CD14-positive monocyte (primary cell): ENCODE measurements around the gene WDSUB1. TPM values are rescaled to one million over a fixed set of nuclear protein-coding genes. Genes with fewer than 3 reads are reported as not detected.

Experiments
- DNase-seq, 3 donors: peaks; one replicate each; pipeline ENCODE4 v3.0.0-alpha.2; 2011 to 2022
- H2AFZ ChIP-seq: 2 replicates; pipeline ENCODE4 v1.6.0; 2012; ENCODE audit warnings: mild to moderate bottlenecking, low read depth, low read length, inconsistent platforms; ENCODE audit not compliant: insufficient read depth, poor library complexity, severe bottlenecking
- H3K27ac ChIP-seq, 2 donors: 1 replicate in 1 of 2; 2 replicates in 1 of 2; pipeline ENCODE4 v1.5.1; 2012 to 2013; ENCODE audit warnings: low read length in 2 of 2, control low read depth in 1 of 2, inconsistent platforms in 1 of 2, low read depth in 1 of 2, mild to moderate bottlenecking in 1 of 2
- H3K27me3 ChIP-seq, 2 donors: one replicate each; pipeline versions ENCODE4 v1.6.0 to v1.6.1; 2011 to 2013; ENCODE audit warnings: low read length in 2 of 2; ENCODE audit not compliant: control insufficient read depth in 2 of 2, insufficient read depth in 2 of 2
- H3K36me3 ChIP-seq, 2 donors: replicated peaks in 1 of 2; 1 replicate in 1 of 2; 2 replicates in 1 of 2; pipeline versions ENCODE4 v1.5.1 to v1.6.1; 2012 to 2013; ENCODE audit warnings: low read length in 2 of 2, control low read depth in 1 of 2, inconsistent platforms in 1 of 2, mild to moderate bottlenecking in 1 of 2; ENCODE audit not compliant: insufficient read depth in 2 of 2, control insufficient read depth in 1 of 2
- H3K4me1 ChIP-seq, 2 donors: 1 replicate in 1 of 2; 2 replicates in 1 of 2; pipeline versions ENCODE4 v1.5.1 to v1.6.1; 2012 to 2013; ENCODE audit warnings: low read length in 2 of 2, control low read depth in 1 of 2, inconsistent platforms in 1 of 2, mild to moderate bottlenecking in 1 of 2, moderate library complexity in 1 of 2; ENCODE audit not compliant: insufficient read depth in 2 of 2, control insufficient read depth in 1 of 2
- H3K4me2 ChIP-seq: replicated peaks from 2 replicates; pipeline ENCODE3; 2012; ENCODE audit warnings: low read length, moderate library complexity, mild to moderate bottlenecking; ENCODE audit not compliant: poor library complexity, severe bottlenecking; ENCODE audit errors: extremely low read depth
- H3K4me3 ChIP-seq, 3 experiments: fragments of 200-600 bp in 1 of 3; sonication (generic) in 1 of 3; replicated peaks in 1 of 3; 1 replicate in 2 of 3; 2 replicates in 1 of 3; pipeline ENCODE4 v1.5.1; 2011 to 2013; ENCODE audit warnings: low read length in 3 of 3, mild to moderate bottlenecking in 3 of 3, control low read depth in 2 of 3, low read depth in 2 of 3, inconsistent platforms in 1 of 3, moderate library complexity in 1 of 3
- H3K79me2 ChIP-seq: 2 replicates; pipeline ENCODE4 v1.6.0; 2012; ENCODE audit warnings: mild to moderate bottlenecking, control low read depth, inconsistent platforms, low read length, moderate library complexity; ENCODE audit not compliant: insufficient read depth
- H3K9ac ChIP-seq: 2 replicates; pipeline ENCODE4 v1.6.0; 2017; ENCODE audit warnings: low read length, mild to moderate bottlenecking; ENCODE audit not compliant: insufficient read depth, poor library complexity, severe bottlenecking
- H3K9me3 ChIP-seq, 2 donors: replicated peaks in 1 of 2; 1 replicate in 1 of 2; 2 replicates in 1 of 2; pipeline versions ENCODE4 v1.5.1 to v1.6.1; 2012 to 2013; ENCODE audit warnings: low read length in 2 of 2, control low read depth in 1 of 2; ENCODE audit not compliant: control insufficient read depth in 1 of 2, insufficient read depth in 1 of 2
- H4K20me1 ChIP-seq: 2 replicates; pipeline ENCODE4 v1.6.0; 2012; ENCODE audit warnings: mild to moderate bottlenecking, low read length, control low read depth, moderate library complexity; ENCODE audit not compliant: insufficient read depth
- H3K27ac Mint-ChIP-seq, 7 donors: one replicate each; pipeline ENCODE4 v1.8.0; 2020; ENCODE audit warnings: mild to moderate bottlenecking in 7 of 7, mixed read lengths in 7 of 7, moderate library complexity in 6 of 7, inconsistent platforms in 2 of 7
- H3K27me3 Mint-ChIP-seq, 3 donors: one replicate each; pipeline ENCODE4 v1.8.0; 2021 to 2022; ENCODE audit warnings: low read depth in 3 of 3, mild to moderate bottlenecking in 3 of 3, mixed read lengths in 3 of 3, moderate library complexity in 3 of 3, inconsistent platforms in 1 of 3
- H3K36me3 Mint-ChIP-seq, 2 donors: one replicate each; pipeline ENCODE4 v1.8.0; 2020; ENCODE audit warnings: mixed read lengths in 2 of 2, inconsistent platforms in 1 of 2, mild to moderate bottlenecking in 1 of 2
- H3K4me1 Mint-ChIP-seq: one replicate; pipeline ENCODE4 v1.8.0; 2020; ENCODE audit warnings: mild to moderate bottlenecking, mixed read lengths
- H3K4me3 Mint-ChIP-seq, 2 donors: one replicate each; pipeline ENCODE4 v1.8.0; 2020; ENCODE audit warnings: mild to moderate bottlenecking in 2 of 2, mixed read lengths in 2 of 2, moderate library complexity in 1 of 2
- H3K9me3 Mint-ChIP-seq, 7 donors: one replicate each; pipeline ENCODE4 v1.8.0; 2020 to 2022; ENCODE audit warnings: mixed read lengths in 7 of 7, mild to moderate bottlenecking in 6 of 7, moderate library complexity in 6 of 7, inconsistent platforms in 2 of 7
- CTCF ChIP-seq: fragments of 200-600 bp; IDR thresholded peaks from one replicate; pipeline ENCODE4 v1.8.0; 2022; ENCODE audit warnings: antibody characterized with exemption, mild to moderate bottlenecking
- WGBS: methylation state at CpG from one replicate; pipeline ENCODE4 v1.1.5; 2013; ENCODE audit warnings: missing lambda C conversion rate; ENCODE audit not compliant: insufficient coverage; 5-methylcytosine and 5-hydroxymethylcytosine counted together
- intact Hi-C, 2 donors: fragments of 100-400 bp; cut with micrococcal nuclease; formaldehyde crosslinking; loops; one replicate each; pipeline versions ENCODE4 v1.15.0 to v1.15.1; 2023
- polyA plus RNA-seq, 3 donors: library from polyadenylated mRNA; depleted of rRNA in 1 of 3; unstranded in 2 of 3; stranded (reverse) in 1 of 3; fragments of 300-500 nt in 2 of 3; fragments of >200 nt in 1 of 3; fragmentation: Illumina TruSeq in 2 of 3; gene quantifications; 1 replicate in 2 of 3; 2 replicates in 1 of 3; pipeline ENCODE4 v1.2.3, GENCODE V29; 2012 to 2021

WDSUB1 gene
- polyA plus RNA-seq, 3 donors = 9.4 to 17.8 (median 10.1) TPM

DNA sequence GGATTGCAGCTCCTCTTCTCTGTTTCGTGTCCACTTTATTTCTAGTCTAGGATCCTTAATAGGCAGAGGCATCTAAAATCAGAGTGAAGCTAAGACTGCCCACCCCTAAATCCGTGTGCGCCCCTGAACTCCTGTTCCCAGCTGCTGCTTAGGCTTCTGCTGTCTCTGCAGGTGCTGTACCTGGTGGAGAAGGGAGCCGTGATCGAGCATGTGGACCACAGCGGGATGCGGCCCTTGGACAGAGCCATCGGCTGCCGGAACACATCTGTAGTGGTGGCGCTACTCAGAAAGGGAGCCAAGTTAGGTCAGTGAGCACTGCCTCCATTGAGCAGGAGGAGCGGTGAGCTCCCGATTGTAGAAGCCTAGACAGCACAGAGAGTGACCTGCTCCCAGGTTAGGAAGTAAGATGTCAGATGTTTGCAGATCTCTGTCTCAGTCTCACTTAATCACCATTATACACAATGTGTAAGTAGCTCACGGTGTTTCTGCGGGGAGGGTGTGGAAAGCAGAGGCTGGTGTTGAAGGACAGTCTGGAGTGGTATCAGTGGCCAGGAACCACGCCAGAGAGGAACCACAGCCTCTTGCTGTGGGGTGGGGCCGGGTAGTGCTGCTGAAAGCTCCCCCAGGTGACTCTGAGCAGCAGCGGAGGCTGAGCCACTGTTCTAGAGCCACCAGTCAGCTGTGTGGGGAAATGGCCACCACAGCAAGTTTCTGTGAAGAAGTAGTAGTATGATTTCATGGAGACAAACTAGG is 62.3 kb downstream of the WDSUB1 start:
- no peaks in the 10 kb centered on the region for H3K36me3 ChIP-seq
- H3K4me2 ChIP-seq = no peak overlapping the region
- H4K20me1 ChIP-seq = no peaks in the 10 kb centered on the region
- intact Hi-C loops = no loop called here
- Mint-ChIP-seq H3K27ac (no peak overlapping the region), H3K9me3 (peaks cover 0 to 1% (median 0%) of the 10 kb centered on the region in 7 donors), H3K4me3 (no peak overlapping the region), H3K36me3 (no peaks in the 10 kb centered on the region), H3K27me3 (peaks cover 0 to 2% (median 0%) of the 10 kb centered on the region in 3 donors), H3K4me1 (peaks cover 9% of the 10 kb centered on the region)
- no peak overlapping the region for H3K27ac ChIP-seq
- H3K79me2 ChIP-seq = no peaks in the 10 kb centered on the region
- no peak overlapping the region for H3K9ac ChIP-seq
- DNase-seq = no peak
- WGBS = 90% methylated on average over 12 of the region's 17 CpGs
- no peak overlapping the region for H3K4me3 ChIP-seq
- TF ChIP-seq CTCF = no peak
- no peaks in the 10 kb centered on the region for H3K9me3 ChIP-seq
- H2AFZ ChIP-seq = no peak overlapping the region
- no peaks in the 10 kb centered on the region for H3K27me3 ChIP-seq
- peaks cover 12 to 13% of the 10 kb centered on the region in 2 donors for H3K4me1 ChIP-seq

GRCh38 chr2:159219394-159219998 is 67.0 kb downstream of the WDSUB1 start:
- Histone ChIP-seq H3K4me1 (no peaks in the 10 kb centered on the region), H3K79me2 (no peaks in the 10 kb centered on the region), H3K36me3 (no peaks in the 10 kb centered on the region), H3K27me3 (no peaks in the 10 kb centered on the region), H3K9ac (no peak overlapping the region), H2AFZ (no peak overlapping the region), H3K4me3 (no peak overlapping the region), H3K4me2 (no peak overlapping the region), H3K9me3 (peaks cover 0 to 8% of the 10 kb centered on the region in 2 donors), H4K20me1 (no peaks in the 10 kb centered on the region), H3K27ac (no peak overlapping the region)
- Mint-ChIP-seq H3K36me3 (no peaks in the 10 kb centered on the region), H3K4me3 (no peak overlapping the region), H3K27me3 (peaks cover 0 to 2% (median 0%) of the 10 kb centered on the region in 3 donors), H3K27ac (no peak overlapping the region), H3K4me1 (no peaks in the 10 kb centered on the region), H3K9me3 (peaks cover 0 to 9% (median 5%) of the 10 kb centered on the region in 7 donors)
- no peak for DNase-seq
- no peak for TF ChIP-seq CTCF
- 100% methylated on average over 5 of the region's 8 CpGs for WGBS
- intact Hi-C loops = no loop called here
